Neutrophil (primary cell): Measurements from ENCODE around the gene SRR.

ENCODE experiments used
- H3K27ac ChIP-seq: fragments of 200-600 bp; sonication (generic); 2 replicates; pipeline ENCODE4 v1.5.1; 2016; ENCODE audit warnings: mild to moderate bottlenecking, moderate library complexity
- H3K27me3 ChIP-seq: fragments of 200-600 bp; sonication (generic); 2 replicates; pipeline ENCODE4 v1.6.0; 2016; ENCODE audit warnings: mild to moderate bottlenecking
- H3K36me3 ChIP-seq: fragments of 200-600 bp; sonication (generic); 2 replicates; pipeline ENCODE4 v1.5.1; 2017
- H3K4me1 ChIP-seq, 2 experiments: fragments of 200-600 bp in 1 of 2; sonication (generic) in 1 of 2; 1 replicate in 1 of 2; 2 replicates in 1 of 2; pipeline versions ENCODE4 v1.5.1 to v1.6.1; 2013 to 2016; ENCODE audit warnings: low read depth in 1 of 2, low read length in 1 of 2, mild to moderate bottlenecking in 1 of 2, moderate library complexity in 1 of 2; ENCODE audit not compliant: control insufficient read depth in 1 of 2, insufficient read depth in 1 of 2
- H3K4me3 ChIP-seq, 2 experiments: fragments of 200-600 bp in 1 of 2; sonication (generic) in 1 of 2; 1 replicate in 1 of 2; 2 replicates in 1 of 2; pipeline ENCODE4 v1.5.1; 2013 to 2016; ENCODE audit warnings: low read depth in 1 of 2, low read length in 1 of 2, mild to moderate bottlenecking in 1 of 2, moderate library complexity in 1 of 2
- H3K9me3 ChIP-seq: fragments of 200-600 bp; sonication (generic); 2 replicates; pipeline ENCODE4 v1.5.1; 2016
- TF ChIP-seq, protein P1 (sequence below): fragments of 200-600 bp; sonication (generic); IDR thresholded peaks from 2 replicates; pipeline ENCODE4 v1.5.1; 2016; ENCODE audit warnings: antibody characterized with exemption

SRR gene

DNA sequence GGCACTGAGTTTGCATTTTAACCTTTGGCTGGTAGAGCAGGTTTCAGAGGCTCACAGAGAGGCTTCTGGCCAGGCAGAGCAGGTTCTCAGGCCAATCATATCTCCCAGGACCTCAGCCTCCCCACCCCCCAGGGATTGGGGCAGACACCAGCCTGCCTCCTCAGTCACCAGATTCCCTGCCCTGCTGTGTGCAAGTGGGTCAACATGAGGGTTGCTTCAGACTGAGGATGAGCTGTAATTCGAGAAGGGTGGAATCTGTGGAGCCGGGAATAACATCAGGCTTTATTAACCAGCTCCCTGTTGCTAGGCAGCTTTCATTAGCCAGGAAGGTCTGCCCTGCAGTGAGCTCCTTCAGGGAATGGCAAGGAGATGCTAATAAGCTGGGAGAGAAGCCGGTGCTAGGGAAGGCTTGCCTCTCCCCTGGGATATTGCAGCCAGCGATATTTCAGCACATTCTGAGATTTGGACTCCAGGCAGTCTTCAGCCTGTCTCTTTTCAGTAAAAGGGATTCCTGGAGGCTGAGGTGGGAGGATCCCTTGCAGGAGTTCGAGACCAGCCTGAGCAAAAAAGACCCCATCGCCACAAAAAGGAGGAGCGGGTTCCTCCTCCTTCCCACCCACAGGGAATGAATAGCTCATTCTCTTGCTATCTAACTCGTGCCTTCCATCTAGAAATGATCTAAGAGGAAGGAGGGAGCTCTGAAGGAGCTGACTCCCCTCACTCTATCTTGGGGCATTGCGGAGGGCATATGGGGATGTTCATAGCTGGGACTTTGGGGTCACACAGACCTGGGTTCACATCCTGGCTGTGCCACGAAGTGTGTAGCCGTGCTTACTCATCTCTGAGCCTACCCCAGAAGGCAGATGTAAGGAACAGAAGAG lies 44.3 kb downstream of the SRR start:
- Histone ChIP-seq H3K4me1 (no peaks in the 10 kb centered on the region), H3K36me3 (peaks cover 23% of the 10 kb centered on the region), H3K4me3 (no peak overlapping the region), H3K27me3 (no peaks in the 10 kb centered on the region), H3K9me3 (no peaks in the 10 kb centered on the region), H3K27ac (no peak overlapping the region)
- TF ChIP-seq, protein P1, sequence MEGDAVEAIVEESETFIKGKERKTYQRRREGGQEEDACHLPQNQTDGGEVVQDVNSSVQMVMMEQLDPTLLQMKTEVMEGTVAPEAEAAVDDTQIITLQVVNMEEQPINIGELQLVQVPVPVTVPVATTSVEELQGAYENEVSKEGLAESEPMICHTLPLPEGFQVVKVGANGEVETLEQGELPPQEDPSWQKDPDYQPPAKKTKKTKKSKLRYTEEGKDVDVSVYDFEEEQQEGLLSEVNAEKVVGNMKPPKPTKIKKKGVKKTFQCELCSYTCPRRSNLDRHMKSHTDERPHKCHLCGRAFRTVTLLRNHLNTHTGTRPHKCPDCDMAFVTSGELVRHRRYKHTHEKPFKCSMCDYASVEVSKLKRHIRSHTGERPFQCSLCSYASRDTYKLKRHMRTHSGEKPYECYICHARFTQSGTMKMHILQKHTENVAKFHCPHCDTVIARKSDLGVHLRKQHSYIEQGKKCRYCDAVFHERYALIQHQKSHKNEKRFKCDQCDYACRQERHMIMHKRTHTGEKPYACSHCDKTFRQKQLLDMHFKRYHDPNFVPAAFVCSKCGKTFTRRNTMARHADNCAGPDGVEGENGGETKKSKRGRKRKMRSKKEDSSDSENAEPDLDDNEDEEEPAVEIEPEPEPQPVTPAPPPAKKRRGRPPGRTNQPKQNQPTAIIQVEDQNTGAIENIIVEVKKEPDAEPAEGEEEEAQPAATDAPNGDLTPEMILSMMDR: no peak

DNA sequence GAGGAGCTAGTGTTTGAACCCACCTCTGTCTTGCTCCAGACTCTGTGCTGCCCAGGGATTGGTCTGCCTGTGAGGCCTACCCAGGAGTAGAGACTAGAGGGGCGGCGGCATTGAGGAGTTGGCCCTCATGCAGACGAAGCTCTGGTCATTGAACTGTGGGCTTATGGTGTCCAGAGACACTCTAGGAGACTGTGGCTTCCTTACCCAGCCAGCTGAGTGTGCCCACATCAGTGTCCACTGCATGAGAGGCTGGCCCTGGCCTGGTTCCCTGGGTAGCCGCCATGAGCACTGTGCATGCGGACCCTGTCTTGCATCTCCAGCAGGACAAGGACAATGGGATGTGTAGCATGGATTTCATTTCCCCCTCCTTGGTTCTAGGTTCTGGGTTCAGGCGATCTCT lies 47.5 kb downstream of the SRR start:
- Histone ChIP-seq H3K9me3 (no peaks in the 10 kb centered on the region), H3K4me3 (no peak overlapping the region), H3K36me3 (peaks cover 3% of the 10 kb centered on the region), H3K27ac (no peak overlapping the region), H3K27me3 (no peaks in the 10 kb centered on the region), H3K4me1 (no peaks in the 10 kb centered on the region)
- TF ChIP-seq, protein P1: no peak

DNA sequence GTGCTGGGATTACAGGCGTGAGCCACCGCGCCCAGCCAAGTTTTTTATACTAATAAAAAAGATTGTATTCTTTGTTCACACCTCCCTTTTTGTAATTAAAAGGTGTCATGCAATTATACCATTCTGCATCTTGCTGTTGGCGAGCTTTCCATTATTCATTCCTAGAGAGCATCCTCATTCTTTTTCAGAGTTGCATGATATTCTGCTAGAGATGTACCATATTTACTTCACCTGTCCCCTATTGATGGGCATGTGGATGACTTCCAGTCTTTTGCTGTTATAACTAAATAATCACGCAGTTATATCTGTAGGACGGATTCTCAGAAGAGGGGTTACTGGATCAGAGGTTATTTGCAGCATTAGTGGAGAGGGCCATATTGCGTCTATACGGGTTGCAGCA lies 50.6 kb downstream of the SRR start:
- no peak overlapping the region for H3K4me3 ChIP-seq
- H3K4me1 ChIP-seq: no peaks in the 10 kb centered on the region
- TF ChIP-seq, protein P1: no peak
- H3K9me3 ChIP-seq: no peaks in the 10 kb centered on the region
- H3K27me3 ChIP-seq: no peaks in the 10 kb centered on the region
- peaks cover 2% of the 10 kb centered on the region for H3K36me3 ChIP-seq
- no peak overlapping the region for H3K27ac ChIP-seq

DNA sequence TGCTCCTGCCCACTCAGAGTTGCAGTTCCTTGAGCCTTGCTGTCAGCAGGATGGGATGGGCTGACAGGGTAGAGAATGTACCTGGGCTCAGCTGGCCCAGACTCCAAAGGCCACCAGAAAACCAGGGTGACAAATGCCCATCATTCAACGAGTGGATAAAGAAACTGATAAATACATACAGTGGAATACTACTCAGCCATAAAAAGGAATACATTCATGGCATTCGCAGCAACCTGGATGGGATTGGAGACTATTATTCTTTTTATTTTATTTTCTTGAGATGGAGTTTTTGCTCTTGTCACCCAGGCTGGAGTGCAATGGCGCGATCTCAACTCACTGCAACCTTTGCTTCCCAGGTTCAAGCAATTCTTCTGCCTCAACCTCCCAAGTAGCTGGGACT lies 53.5 kb downstream of the SRR start:
- Histone ChIP-seq H3K4me1 (no peaks in the 10 kb centered on the region), H3K9me3 (no peaks in the 10 kb centered on the region), H3K27me3 (no peaks in the 10 kb centered on the region), H3K4me3 (no peak overlapping the region), H3K27ac (no peak overlapping the region), H3K36me3 (peaks cover 26% of the 10 kb centered on the region)
- TF ChIP-seq, protein P1: no peak

DNA sequence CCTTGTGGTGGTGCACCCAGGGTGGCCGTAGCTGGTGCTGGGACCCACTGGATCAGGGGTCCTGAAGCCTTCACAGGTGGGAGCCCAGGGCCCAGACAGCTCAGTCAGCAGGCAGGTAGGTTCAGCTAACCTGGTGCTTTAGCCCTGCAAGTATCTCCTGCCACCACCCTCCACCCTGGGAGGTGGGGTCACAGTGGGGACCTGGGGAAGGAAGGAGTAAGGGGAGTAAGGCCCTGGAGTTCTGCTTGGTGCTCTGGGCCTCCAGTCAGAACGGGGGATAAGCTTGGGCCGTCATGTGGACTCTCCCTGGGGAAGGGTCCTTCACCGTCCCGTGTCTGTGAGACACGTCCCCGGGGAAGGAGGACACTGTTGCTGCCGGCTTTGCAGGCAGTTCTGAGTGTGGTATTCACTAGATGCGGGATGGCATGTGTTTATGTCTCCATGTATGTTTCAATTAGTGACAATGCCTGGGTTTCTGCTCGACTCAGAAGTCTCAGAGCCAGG lies 54.2 kb downstream of the SRR start:
- no peak overlapping the region for H3K4me3 ChIP-seq
- H3K27ac ChIP-seq: no peak overlapping the region
- peaks cover 33% of the 10 kb centered on the region for H3K36me3 ChIP-seq
- TF ChIP-seq, protein P1: no peak
- no peaks in the 10 kb centered on the region for H3K4me1 ChIP-seq
- H3K27me3 ChIP-seq: no peaks in the 10 kb centered on the region
- H3K9me3 ChIP-seq: no peaks in the 10 kb centered on the region
